Chondrocyte (in vitro differentiated cells): ENCODE results near the gene NPAS3. TPM values are rescaled to one million over a fixed set of nuclear protein-coding genes. Genes with fewer than 3 reads are reported as not detected.

Source experiments
- DNase-seq: peaks from one replicate; pipeline ENCODE4 v3.0.0; 2021; ENCODE audit warnings: mixed read lengths, low spot score
- H3K27ac Mint-ChIP-seq: one replicate; pipeline ENCODE4 v1.8.0; 2021; ENCODE audit warnings: mild to moderate bottlenecking, moderate library complexity, mixed read lengths; ENCODE audit not compliant: unreplicated experiment
- H3K27me3 Mint-ChIP-seq: 2 replicates; pipeline ENCODE4 v1.8.0; 2021; ENCODE audit warnings: low read depth, mixed read lengths
- H3K36me3 Mint-ChIP-seq: 2 replicates; pipeline ENCODE4 v1.8.0; 2021; ENCODE audit warnings: low read depth, mixed read lengths
- H3K4me1 Mint-ChIP-seq: 2 replicates; pipeline ENCODE4 v1.8.0; 2021; ENCODE audit warnings: low read depth, mild to moderate bottlenecking, mixed read lengths
- H3K4me3 Mint-ChIP-seq: one replicate; pipeline ENCODE4 v1.8.0; 2021; ENCODE audit warnings: mild to moderate bottlenecking, moderate library complexity, mixed read lengths; ENCODE audit not compliant: unreplicated experiment
- H3K9me3 Mint-ChIP-seq: 2 replicates; pipeline ENCODE4 v1.8.0; 2021; ENCODE audit warnings: low read depth, mixed read lengths
- CTCF ChIP-seq: fragments of 200-600 bp; sonication (generic); IDR thresholded peaks from 2 replicates; pipeline ENCODE4 v1.5.0; 2021; ENCODE audit warnings: antibody characterized with exemption, mild to moderate bottlenecking, moderate library complexity
- total RNA-seq: library from RNA; stranded (reverse); gene quantifications from 3 replicates; pipeline ENCODE4 v1.2.1, GENCODE V29; 2021

NPAS3 gene
- total RNA-seq, 1 donor from 2014 or later, result 2.6 TPM

- Mint-ChIP-seq H3K36me3 (no peaks in the 10 kb centered on the region), H3K4me1 (peaks cover 30% of the 10 kb centered on the region), H3K27me3 (no peaks in the 10 kb centered on the region), H3K27ac (no peak overlapping the region), H3K9me3 (no peaks in the 10 kb centered on the region), H3K4me3 (no peak overlapping the region)
- DNase-seq, result no peak
- no peak for TF ChIP-seq CTCF
These were observed 667.9 kb downstream of the NPAS3 start for GRCh38 chr14:33606591-33606990.

- H3K27ac Mint-ChIP-seq, result no peak overlapping the region
- H3K27me3 Mint-ChIP-seq, result no peaks in the 10 kb centered on the region
- TF ChIP-seq CTCF, result no peak
- H3K36me3 Mint-ChIP-seq, result no peaks in the 10 kb centered on the region
- no peaks in the 10 kb centered on the region for H3K9me3 Mint-ChIP-seq
- peaks cover 14% of the 10 kb centered on the region for H3K4me1 Mint-ChIP-seq
- DNase-seq, result no peak
- no peak overlapping the region for H3K4me3 Mint-ChIP-seq
These were observed 670.9 kb downstream of the NPAS3 start for GRCh38 chr14:33609582-33609981.

GRCh38 chr14:33610121-33610520, 671.4 kb downstream of the NPAS3 start:
- no peak overlapping the region for H3K4me3 Mint-ChIP-seq
- no peak overlapping the region for H3K27ac Mint-ChIP-seq
- no peak for TF ChIP-seq CTCF
- no peaks in the 10 kb centered on the region for H3K27me3 Mint-ChIP-seq
- no peak for DNase-seq
- H3K36me3 Mint-ChIP-seq, result no peaks in the 10 kb centered on the region
- no peaks in the 10 kb centered on the region for H3K9me3 Mint-ChIP-seq
- peaks cover 11% of the 10 kb centered on the region for H3K4me1 Mint-ChIP-seq

- no peaks in the 10 kb centered on the region for H3K36me3 Mint-ChIP-seq
- H3K4me1 Mint-ChIP-seq, result peaks cover 16% of the 10 kb centered on the region
- no peak for TF ChIP-seq CTCF
- no peak for DNase-seq
- H3K27me3 Mint-ChIP-seq, result no peaks in the 10 kb centered on the region
- H3K27ac Mint-ChIP-seq, result no peak overlapping the region
- H3K9me3 Mint-ChIP-seq, result no peaks in the 10 kb centered on the region
- no peak overlapping the region for H3K4me3 Mint-ChIP-seq
These were observed 672.9 kb downstream of the NPAS3 start for GRCh38 chr14:33611405-33612196.

- no peak overlapping the region for H3K4me3 Mint-ChIP-seq
- H3K9me3 Mint-ChIP-seq, result no peaks in the 10 kb centered on the region
- H3K27ac Mint-ChIP-seq, result no peak overlapping the region
- peaks cover 22% of the 10 kb centered on the region for H3K4me1 Mint-ChIP-seq
- H3K36me3 Mint-ChIP-seq, result no peaks in the 10 kb centered on the region
- DNase-seq, result no peak
- no peak for TF ChIP-seq CTCF
- no peaks in the 10 kb centered on the region for H3K27me3 Mint-ChIP-seq
These were observed 673.5 kb downstream of the NPAS3 start for GRCh38 chr14:33612197-33612505.
